WERI-Rb-1 (cell line): ENCODE measurements around the gene GAB1.

Experiments used
- DNase-seq: peaks from one replicate; pipeline ENCODE4 v3.0.0-alpha.2; 2020
- H3K27ac ChIP-seq: fragments of 250-450 bp; sonication (Bioruptor Pico); 2 replicates; pipeline ENCODE4 v1.5.1; 2020; ENCODE audit warnings: mild to moderate bottlenecking, moderate library complexity
- H3K27me3 ChIP-seq: fragments of 250-450 bp; sonication (Bioruptor Pico); 2 replicates; pipeline ENCODE4 v1.5.1; 2021; ENCODE audit warnings: mild to moderate bottlenecking, low read depth, moderate library complexity; ENCODE audit not compliant: insufficient read depth, severe bottlenecking
- H3K36me3 ChIP-seq: fragments of 250-450 bp; sonication (Bioruptor Pico); 2 replicates; pipeline ENCODE4 v1.5.1; 2020; ENCODE audit warnings: mild to moderate bottlenecking, moderate library complexity
- H3K4me3 ChIP-seq: 2 replicates; pipeline ENCODE4 v1.5.1; 2011; ENCODE audit warnings: low read depth, mild to moderate bottlenecking, control low read depth, low read length
- H3K9me3 ChIP-seq: fragments of 250-450 bp; sonication (Bioruptor Pico); 2 replicates; pipeline ENCODE4 v1.5.1; 2021; ENCODE audit warnings: mild to moderate bottlenecking, moderate library complexity; ENCODE audit not compliant: severe bottlenecking
- TF ChIP-seq, protein P1 (sequence below): IDR thresholded peaks from 2 replicates; pipeline ENCODE4 v1.5.1; 2011; ENCODE audit warnings: low read depth, mild to moderate bottlenecking, control low read depth, inconsistent platforms, low read length

GAB1 gene

DNA sequence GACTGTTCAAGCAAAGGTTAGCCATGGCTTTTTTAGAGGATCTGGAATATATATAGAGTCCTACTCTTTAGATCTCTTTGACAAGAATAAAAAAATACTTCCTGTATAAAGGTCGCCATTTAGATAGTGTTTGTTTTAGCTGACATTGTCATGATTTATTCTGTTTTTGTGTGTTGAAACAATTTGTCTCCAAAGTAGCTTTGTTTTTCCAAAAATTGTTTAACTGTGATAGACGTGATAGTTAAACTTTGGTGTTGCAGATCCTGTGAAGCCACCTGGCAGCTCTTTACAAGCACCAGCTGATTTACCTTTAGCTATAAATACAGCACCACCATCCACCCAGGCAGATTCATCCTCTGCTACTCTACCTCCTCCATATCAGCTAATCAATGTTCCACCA, 96.6 kb downstream of the GAB1 start:
- TF ChIP-seq, protein P1, sequence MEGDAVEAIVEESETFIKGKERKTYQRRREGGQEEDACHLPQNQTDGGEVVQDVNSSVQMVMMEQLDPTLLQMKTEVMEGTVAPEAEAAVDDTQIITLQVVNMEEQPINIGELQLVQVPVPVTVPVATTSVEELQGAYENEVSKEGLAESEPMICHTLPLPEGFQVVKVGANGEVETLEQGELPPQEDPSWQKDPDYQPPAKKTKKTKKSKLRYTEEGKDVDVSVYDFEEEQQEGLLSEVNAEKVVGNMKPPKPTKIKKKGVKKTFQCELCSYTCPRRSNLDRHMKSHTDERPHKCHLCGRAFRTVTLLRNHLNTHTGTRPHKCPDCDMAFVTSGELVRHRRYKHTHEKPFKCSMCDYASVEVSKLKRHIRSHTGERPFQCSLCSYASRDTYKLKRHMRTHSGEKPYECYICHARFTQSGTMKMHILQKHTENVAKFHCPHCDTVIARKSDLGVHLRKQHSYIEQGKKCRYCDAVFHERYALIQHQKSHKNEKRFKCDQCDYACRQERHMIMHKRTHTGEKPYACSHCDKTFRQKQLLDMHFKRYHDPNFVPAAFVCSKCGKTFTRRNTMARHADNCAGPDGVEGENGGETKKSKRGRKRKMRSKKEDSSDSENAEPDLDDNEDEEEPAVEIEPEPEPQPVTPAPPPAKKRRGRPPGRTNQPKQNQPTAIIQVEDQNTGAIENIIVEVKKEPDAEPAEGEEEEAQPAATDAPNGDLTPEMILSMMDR = no peak
- Histone ChIP-seq H3K36me3 (no peaks in the 10 kb centered on the region), H3K27ac (no peak overlapping the region), H3K4me3 (no peak overlapping the region), H3K27me3 (no peaks in the 10 kb centered on the region), H3K9me3 (peaks cover 11% of the 10 kb centered on the region)
- DNase-seq = no peak

DNA sequence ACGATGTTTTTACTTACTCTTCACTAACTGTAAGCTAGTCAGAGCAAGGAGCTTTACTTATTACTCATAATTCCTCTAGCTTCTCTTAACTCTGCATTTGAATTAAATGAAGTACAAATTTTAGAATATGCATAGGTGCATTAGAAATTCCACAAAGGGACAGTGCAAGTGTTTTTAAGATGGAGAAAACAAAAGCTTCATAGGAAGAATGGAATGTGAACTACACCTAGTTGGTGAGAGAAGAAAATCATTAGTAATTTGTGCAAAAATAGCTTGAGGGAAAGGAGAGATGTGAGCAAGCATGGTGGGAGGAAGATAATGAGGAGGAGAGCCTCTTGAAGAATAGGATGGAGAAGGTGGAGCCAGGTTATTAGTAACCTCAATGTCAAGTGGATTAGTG, 99.3 kb downstream of the GAB1 start:
- H3K36me3 ChIP-seq = no peaks in the 10 kb centered on the region
- H3K27me3 ChIP-seq = no peaks in the 10 kb centered on the region
- TF ChIP-seq, protein P1 = no peak
- no peak overlapping the region for H3K27ac ChIP-seq
- H3K4me3 ChIP-seq = no peak overlapping the region
- no peaks in the 10 kb centered on the region for H3K9me3 ChIP-seq
- DNase-seq = no peak

DNA sequence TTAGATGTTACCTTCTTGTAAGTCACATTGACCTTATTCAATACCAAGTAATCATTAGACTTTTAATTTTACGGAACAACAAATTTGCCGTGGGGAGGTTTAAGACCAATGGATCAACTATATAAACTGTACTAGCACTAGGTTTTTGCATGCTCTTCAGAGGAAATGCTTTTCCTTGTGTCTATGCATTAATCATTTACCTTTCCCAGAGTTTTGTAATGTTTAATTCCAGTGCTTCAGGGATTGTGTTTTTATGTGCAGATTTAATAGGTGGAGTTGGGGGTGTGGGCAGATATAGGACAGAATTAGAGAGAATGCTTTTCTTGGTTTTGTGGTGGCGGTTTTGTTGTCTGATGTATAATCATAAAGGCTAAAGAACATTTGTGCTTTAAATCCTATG, 100.8 kb downstream of the GAB1 start:
- Histone ChIP-seq H3K27ac (no peak overlapping the region), H3K36me3 (no peaks in the 10 kb centered on the region), H3K27me3 (no peaks in the 10 kb centered on the region), H3K4me3 (no peak overlapping the region), H3K9me3 (no peaks in the 10 kb centered on the region)
- TF ChIP-seq, protein P1 = no peak
- no peak for DNase-seq

DNA sequence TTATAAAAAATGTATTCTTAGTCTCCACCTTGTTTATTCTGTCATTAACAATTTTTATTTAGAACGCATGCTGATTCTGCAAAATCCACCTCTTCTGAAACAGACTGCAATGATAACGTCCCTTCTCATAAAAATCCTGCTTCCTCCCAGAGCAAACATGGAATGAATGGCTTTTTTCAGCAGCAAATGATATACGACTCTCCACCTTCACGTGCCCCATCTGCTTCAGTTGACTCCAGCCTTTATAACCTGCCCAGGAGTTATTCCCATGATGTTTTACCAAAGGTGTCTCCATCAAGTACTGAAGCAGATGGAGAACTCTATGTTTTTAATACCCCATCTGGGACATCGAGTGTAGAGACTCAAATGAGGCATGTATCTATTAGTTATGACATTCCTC, 101.3 kb downstream of the GAB1 start:
- Histone ChIP-seq H3K4me3 (no peak overlapping the region), H3K27ac (no peak overlapping the region), H3K36me3 (no peaks in the 10 kb centered on the region), H3K27me3 (no peaks in the 10 kb centered on the region), H3K9me3 (no peaks in the 10 kb centered on the region)
- TF ChIP-seq, protein P1 = no peak
- DNase-seq = no peak

DNA sequence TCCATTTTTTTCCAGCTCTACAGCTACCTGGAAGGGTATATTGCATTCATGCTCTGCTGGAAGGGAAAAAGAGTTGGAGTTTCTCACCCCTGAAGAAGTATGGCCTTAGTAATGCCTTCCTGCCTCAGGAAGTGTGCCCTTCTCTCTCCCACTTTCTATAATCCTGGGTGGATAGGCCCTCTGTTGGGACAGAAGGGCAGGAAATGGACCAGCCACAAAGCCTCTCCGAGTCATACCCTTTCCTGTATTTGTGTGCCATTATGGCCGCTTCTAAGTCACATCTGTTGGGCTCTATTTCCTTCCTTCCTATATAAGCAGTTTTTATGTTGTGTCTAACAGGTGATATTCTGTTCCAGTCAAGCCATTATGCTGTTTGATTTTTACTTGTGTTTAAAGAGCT, 102.0 kb downstream of the GAB1 start:
- no peaks in the 10 kb centered on the region for H3K9me3 ChIP-seq
- no peaks in the 10 kb centered on the region for H3K27me3 ChIP-seq
- TF ChIP-seq, protein P1 = no peak
- no peak for DNase-seq
- H3K4me3 ChIP-seq = no peak overlapping the region
- H3K27ac ChIP-seq = no peak overlapping the region
- H3K36me3 ChIP-seq = no peaks in the 10 kb centered on the region

DNA sequence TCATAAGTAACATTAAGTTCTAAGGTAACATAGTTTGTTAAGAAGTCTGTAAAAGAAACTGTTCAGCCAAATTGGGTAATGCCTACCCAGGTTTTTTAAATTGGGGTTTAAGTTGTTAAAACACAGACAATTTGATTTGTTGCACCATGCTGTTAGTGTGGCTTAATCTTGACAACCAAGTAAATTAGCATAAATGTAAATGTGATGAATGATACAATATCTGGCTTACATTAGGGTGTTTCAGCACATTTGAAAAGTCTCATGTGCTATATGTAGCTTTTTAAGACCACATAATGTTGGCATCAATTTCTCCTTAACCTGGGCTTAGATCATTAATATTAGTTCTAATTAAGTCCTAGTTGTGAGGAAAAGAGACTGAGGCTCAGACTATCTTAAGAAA, 104.4 kb downstream of the GAB1 start:
- no peaks in the 10 kb centered on the region for H3K36me3 ChIP-seq
- TF ChIP-seq, protein P1 = no peak
- no peak for DNase-seq

More for the DNA sequence above, 104.4 kb downstream of the GAB1 start:
- no peak overlapping the region for H3K27ac ChIP-seq
- no peaks in the 10 kb centered on the region for H3K9me3 ChIP-seq
- H3K27me3 ChIP-seq = no peaks in the 10 kb centered on the region
- no peak overlapping the region for H3K4me3 ChIP-seq
